HG02943 (cell line): ENCODE measurements around the gene MS4A3.
"Not testable (repeated sequence)": the region's sequence is repeated elsewhere in the genome, so short reads cannot be mapped to it uniquely, and the experiment has no call there.

ENCODE experiments used
- ATAC-seq: cut with Tn5 transposase; IDR thresholded peaks from one replicate; pipeline ENCODE4 v1.9.1; 2021; ENCODE audit warnings: mild to moderate bottlenecking, low read depth, moderate library complexity; ENCODE audit not compliant: unreplicated experiment

The MS4A3 gene

GRCh38 chr11:60056349-60056969 is at the start of gene MS4A3:
Gene MS4A3, plus strand, starts transcription at chr11:60056665. Its CDS starts 4,496 bp downstream, at chr11:60061161.
- ATAC-seq = no peak

GRCh38 chr11:60016881-60017280 is 39.6 kb upstream of the MS4A3 start, which contains the start of gene OOSP4B:
Gene OOSP4B, plus strand, starts transcription at chr11:60017181.
- ATAC-seq = no peak

- ATAC-seq = no peak
These were observed 38.4 kb upstream of the MS4A3 start for GRCh38 chr11:60018058-60018457.

GRCh38 chr11:60020376-60020775 is 36.1 kb upstream of the MS4A3 start:
- ATAC-seq = not testable (repeated sequence)

- no peak for ATAC-seq
These were observed 27.3 kb upstream of the MS4A3 start for GRCh38 chr11:60029015-60029632.

- ATAC-seq = no peak
These were observed 16.4 kb upstream of the MS4A3 start, which contains the start of gene OOSP2 for GRCh38 chr11:60040109-60040508. Gene OOSP2, plus strand, starts transcription at chr11:60040409. Its CDS starts 51 bp downstream, at chr11:60040460.

GRCh38 chr11:60050422-60050821 is 6.0 kb upstream of the MS4A3 start:
- ATAC-seq = not testable (repeated sequence)

- not testable (repeated sequence) for ATAC-seq
These were observed 5.6 kb upstream of the MS4A3 start for GRCh38 chr11:60050839-60051238.

- ATAC-seq = no peak
These were observed 2.6 kb downstream of the MS4A3 start for GRCh38 chr11:60059052-60059451.

- ATAC-seq = no peak
These were observed 3.2 kb downstream of the MS4A3 start for GRCh38 chr11:60059521-60060240.

GRCh38 chr11:60064111-60064510 is 7.6 kb downstream of the MS4A3 start:
- no peak for ATAC-seq

- ATAC-seq = no peak
These were observed 9.3 kb downstream of the MS4A3 start for GRCh38 chr11:60065801-60066200.

GRCh38 chr11:60069450-60069849 is 13.0 kb downstream of the MS4A3 start:
- no peak for ATAC-seq

- ATAC-seq = not testable (repeated sequence)
These were observed 15.2 kb downstream of the MS4A3 start for GRCh38 chr11:60071644-60072043.

- ATAC-seq = no peak
These were observed 20.9 kb downstream of the MS4A3 start for GRCh38 chr11:60077216-60077817.

GRCh38 chr11:60077981-60078380 is 21.5 kb downstream of the MS4A3 start:
- ATAC-seq = no peak

GRCh38 chr11:60078745-60079144 is 22.3 kb downstream of the MS4A3 start:
- ATAC-seq = no peak

GRCh38 chr11:60080535-60080934 is 24.1 kb downstream of the MS4A3 start:
- no peak for ATAC-seq

- ATAC-seq = no peak
These were observed 28.3 kb downstream of the MS4A3 start for GRCh38 chr11:60084631-60085273.

GRCh38 chr11:60085909-60086308 is 29.4 kb downstream of the MS4A3 start:
- ATAC-seq = no peak

GRCh38 chr11:60087239-60087638 is 30.8 kb downstream of the MS4A3 start:
- ATAC-seq = no peak
